Measurements from ENCODE around the gene SCAI.
"Not testable (repeated sequence)": the region's sequence is repeated elsewhere in the genome, so short reads cannot be mapped to it uniquely, and the experiment has no call there.

The SCAI gene

DNA sequence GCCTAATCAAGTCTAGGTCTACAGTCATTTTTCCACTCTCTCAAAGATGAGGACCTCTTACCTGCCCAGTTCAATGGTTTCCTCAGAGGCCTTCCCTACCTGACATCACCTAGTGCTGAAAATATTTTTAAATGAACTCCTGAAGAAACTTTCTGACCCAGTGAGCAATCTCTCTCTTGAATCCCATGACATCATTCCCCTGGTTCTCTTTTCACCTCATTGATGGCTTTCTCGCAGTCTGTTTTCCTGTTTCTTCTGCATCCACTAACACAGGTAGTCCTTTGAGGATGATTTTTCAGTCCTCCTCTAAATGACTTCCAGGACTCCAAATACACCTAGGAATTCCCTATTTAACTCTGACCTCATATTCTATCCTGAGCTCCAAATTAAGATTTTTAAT is 40.3 kb downstream of the SCAI start:
- DNase-seq = no peak

DNA sequence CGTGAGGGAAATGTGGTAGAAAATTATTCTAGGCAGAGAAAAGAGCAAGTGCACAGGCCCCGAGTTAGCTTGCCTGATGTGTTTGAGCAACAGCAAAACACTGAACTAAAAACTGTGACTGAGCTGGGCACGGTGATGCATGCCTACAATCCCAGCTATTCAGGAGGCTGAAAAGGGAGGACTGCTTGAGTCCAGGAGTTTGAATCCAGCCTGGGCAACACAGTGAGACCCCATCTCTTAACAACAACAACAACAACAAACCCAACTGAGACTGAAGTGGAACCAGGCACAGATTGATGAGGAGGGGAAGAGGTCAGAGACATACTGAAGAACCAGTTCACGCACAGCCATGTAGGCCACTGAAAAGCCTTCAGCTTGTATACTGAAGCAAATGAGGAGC is 42.5 kb downstream of the SCAI start:
- no peak for DNase-seq

DNA sequence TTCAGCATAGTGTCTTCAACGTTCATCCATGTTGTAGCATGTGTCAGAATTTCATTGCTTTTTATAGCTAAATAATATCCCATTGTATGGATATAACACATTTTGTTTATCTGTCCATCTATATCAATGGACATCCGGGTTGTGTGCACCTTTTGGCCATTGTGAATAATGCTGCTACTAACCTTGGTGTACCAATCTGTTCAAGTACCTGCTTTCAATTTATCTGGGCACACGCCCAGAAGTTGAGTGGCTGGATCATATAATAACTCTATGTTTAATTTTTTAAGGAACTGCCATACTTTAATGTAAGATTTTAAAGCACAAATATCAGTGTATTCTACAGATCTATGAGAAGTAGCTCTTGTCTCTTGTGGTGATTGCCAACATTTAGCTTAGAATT is 43.5 kb downstream of the SCAI start:
- no peak for DNase-seq

DNA sequence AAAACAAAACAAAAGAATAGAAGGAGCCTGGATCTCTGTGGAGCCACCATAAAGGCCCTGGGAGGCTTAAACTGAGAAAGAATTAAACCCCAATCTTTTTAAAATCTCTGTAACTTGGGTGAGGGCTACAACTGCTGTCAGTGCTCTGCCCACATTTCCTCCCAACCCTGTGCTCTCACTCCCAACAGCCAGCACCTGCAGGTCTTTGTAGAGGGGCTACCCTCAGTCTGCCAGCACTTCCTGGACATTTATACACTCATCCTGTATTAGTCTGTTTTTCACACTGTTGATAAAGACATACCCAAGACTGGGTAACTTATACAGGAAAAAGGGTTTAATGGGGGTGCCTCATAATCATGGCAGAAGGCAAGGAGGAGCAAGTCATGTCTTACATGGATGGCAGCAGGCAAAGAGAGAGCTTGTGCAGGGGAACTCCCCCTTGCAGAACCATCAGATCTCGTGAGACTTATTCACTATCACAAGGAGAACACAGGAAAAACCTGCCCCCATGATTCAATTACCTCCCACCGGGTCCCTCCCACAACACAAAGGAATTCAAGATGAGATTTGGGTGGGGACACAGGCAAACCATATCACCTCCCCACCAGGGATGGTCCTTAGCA is 47.4 kb downstream of the SCAI start:
- DNase-seq = no peak

DNA sequence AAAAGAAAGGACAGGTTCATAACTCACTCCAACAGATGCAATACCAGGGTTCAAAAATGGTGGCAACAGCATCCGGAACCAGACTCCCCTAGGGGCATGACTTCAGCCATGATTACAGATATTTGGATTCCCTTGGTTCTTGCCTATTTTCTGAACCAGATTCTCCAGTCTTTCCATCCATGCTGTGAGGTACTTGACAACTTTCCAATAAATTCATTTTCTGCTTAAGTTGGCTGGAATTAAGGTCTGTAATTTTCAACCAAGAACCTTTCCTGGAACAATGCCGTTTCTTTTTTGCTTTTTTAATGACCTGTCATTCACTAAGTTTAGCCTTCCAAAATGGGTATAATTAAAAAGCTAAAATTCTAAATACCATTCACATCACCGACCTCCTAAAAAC is 52.2 kb downstream of the SCAI start:
- DNase-seq = no peak

DNA sequence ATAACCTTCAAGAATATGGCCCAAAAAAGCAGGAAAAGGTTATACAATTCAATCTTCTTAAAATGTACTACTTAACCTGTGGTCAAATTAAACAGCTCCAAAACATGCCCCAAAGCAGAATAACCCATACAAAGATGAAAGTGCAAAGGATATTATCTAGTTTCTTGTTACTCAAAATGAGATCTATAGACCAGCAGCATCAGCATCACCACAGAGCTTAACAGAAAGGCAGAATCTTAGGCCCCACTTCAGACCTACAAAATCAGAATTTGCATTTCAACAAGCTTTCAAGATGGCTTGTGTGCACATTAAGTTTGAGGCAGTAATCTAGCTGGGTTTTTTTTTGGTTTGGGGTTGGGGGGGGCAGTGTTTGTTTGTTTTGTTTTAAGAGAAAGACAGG is 54.0 kb downstream of the SCAI start:
- DNase-seq = no peak

DNA sequence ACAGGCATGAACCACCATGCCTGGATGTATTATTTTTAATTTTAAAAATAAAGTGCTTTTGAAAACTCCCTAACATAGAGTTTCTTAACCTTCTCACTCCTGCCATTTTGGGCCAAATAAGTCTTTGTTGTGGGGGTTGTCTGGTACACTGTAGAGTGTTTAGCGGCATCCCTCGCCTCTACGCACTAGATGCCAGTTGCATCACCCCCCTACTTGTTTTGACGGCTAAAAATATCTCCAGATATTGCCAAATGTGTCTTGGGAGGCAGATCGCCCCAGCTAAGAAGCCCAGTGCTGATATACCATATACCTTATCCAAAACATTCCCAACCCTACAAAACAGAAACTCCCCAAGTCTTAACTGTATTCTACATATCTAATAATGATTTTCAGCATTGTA is 54.6 kb downstream of the SCAI start:
- no peak for DNase-seq

DNA sequence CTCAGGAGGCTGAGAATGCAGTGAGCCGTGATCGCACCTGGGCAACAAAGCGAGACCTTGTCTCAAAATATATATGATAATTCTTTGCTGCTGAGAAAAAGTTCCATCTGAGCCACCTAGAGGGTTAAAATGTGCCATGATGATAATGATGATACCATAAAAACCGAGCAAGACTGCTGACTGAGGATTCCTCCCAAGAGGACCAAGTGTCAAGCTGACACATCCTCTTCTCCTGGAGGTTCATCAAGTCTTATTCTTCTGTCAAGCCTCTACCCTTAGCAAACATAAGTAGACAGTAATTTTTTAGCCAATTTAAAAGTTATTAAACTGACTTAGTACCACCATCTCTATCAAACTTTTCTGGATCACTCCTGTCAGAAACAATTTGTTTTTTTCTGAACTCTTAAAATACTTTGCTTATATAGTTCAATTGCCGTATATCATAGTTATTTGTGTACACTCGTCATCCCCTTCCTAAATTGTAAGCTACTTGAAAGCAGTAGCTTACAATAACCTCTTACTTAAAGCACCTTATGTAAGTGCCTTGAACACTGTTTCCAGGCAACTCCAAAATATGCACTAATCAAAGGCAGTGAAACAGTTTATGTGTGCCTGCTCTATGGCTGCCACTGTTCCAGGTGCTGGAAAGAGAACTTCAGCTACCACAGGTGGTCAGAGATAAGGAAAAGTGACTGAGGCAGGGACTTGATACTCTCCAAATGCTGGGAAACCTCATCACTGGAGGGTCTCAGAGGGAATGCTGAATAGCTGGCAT is 57.4 kb downstream of the SCAI start:
- no peak for DNase-seq

DNA sequence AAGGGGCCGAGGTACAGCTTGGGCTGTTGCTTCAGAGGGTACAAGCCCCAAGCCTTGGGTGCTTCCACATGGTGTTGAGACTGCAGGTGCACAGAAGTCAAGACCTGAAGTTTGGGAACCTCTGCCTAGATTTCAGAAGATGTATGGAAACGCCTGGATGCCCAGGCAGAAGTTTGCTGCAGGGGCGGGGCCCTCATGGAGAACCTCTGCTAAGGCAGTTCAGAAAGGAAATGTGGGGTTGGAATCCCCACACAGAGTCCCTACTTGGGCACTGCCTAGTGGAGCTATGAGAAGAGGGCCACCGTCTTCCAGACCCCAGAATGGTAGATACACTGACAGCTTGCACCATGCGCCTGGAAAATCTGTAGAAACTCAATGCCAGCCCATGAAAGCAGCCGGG is 61.1 kb downstream of the SCAI start:
- DNase-seq = not testable (repeated sequence)

DNA sequence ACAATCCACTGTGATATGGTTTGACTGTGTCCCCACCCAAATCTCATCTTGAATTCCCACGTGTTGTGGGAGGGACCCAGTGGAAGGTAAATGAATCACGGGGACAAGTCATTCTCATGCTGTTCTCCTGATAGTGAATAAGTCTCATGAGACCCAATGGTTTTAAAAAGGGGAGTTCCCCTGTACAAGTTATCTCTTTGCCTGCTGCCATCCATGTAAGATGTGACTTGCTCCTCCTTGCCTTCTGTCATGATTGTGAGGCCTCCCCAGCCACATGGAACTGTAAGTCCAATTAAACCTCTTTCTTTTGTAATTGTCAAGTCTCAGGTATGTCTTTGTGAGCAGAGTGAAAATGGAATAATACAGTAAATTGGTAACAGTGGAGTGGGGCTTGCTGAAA is 62.5 kb downstream of the SCAI start:
- DNase-seq = not testable (repeated sequence)

DNA sequence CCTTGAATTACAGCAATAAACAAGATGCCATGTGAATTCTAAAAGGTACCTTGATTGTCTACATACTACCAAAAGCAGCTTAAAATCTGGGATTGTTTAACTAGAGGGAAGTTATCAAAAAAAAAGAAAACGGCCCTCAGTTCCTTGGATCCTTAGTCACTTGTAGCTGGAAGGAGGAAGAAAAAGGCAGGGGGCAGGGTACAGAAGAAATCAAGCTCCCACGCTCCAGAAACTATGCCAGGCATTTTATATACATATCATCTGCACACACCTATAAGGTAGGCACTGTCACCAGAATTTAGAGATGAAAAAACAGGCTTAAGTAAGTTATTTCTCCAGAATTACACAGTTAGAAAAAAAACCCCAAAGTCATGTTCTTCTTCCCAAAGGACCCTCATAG is 63.4 kb downstream of the SCAI start:
- DNase-seq = no peak

DNA sequence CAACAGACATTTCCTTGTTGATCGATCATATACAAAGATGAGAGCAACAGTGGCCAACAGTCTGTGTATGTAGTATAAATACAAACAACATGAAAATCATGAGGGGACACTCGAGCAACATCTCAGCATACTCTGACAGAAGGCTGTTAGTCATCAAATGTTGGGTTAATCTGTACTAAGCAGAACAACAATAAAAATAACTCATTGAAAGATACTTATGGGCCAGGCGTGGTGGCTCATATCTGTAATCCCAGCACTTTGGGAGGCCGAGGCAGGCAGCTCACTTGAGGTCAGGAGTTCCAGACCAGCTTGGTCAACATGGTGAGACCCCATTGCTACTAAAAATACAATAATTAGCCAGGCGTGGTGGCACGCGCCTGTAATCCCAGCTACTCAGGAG is 67.3 kb downstream of the SCAI start:
- DNase-seq = no peak

DNA sequence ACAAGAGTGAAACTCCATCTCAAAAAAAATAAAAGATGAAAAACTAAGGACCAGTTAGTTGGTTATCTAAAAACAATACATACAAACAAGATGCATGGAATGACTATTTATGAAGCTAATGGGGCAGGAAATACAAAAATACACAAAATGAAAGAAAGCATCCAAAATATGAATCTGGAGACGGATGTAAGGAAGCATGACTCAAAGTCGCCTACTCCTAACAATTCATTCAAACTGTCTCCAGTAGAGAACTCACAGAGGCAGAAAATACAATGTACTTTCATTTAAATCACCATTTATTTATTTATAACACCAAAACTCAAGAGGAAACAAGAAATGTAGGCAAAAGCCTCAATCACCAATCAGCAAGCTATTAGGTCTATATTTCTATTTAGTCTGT is 68.4 kb downstream of the SCAI start:
- peak; percentile 30 for DNase-seq

DNA sequence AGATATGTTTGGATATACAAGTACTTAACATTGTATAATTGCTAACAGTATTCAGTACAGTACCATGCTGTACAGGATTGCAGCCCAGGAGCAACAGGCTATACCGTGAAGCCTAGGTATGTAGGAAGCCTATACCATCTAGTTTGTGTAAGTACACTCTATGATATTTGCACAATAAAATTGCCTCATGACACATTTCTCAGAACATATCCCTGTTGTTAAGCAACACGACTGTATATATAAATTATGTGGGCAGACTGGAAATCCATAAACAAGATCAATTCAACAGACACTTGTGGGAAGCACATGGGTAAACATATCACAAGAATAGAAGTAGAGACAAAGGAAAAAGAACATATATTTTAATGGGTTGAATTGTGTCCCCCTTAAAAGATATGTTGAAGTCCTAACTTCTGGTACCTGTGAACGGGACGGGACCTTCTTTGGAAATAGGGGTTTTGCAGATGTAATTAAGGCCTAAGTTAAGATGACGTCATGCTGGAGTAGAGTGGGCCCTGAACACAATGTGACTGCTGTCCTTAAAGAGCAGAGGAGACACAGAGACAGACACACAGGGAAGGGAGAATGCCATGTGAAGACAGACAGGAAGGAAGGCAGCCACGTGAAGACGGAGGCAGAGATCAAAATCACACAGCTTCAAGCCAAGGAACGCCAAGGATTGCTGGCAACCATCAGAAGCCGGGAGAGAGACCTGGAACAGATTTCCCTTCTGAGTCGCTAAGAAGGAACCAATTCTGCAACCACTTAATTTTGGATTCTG is 76.3 kb downstream of the SCAI start:
- peak; percentile 20 for DNase-seq

DNA sequence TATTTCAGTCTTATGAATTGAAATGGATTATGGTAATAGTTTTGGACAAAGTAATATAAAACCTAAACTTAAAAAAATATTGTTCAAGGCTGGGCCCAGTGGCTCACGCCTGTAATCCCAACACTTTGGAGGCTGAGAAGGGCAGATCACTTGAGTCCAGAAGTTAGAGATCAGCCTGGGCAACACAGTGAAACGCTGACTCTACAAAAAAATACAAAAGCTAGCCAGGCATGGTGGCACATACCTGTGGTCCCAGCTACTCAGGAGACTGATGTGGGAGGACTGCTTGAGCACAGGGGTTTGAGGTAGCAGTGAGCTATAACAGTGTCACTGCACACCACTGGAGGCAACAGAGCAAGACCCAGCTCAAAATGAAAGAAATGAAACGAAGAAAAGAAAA is 81.9 kb downstream of the SCAI start:
- DNase-seq = no peak

DNA sequence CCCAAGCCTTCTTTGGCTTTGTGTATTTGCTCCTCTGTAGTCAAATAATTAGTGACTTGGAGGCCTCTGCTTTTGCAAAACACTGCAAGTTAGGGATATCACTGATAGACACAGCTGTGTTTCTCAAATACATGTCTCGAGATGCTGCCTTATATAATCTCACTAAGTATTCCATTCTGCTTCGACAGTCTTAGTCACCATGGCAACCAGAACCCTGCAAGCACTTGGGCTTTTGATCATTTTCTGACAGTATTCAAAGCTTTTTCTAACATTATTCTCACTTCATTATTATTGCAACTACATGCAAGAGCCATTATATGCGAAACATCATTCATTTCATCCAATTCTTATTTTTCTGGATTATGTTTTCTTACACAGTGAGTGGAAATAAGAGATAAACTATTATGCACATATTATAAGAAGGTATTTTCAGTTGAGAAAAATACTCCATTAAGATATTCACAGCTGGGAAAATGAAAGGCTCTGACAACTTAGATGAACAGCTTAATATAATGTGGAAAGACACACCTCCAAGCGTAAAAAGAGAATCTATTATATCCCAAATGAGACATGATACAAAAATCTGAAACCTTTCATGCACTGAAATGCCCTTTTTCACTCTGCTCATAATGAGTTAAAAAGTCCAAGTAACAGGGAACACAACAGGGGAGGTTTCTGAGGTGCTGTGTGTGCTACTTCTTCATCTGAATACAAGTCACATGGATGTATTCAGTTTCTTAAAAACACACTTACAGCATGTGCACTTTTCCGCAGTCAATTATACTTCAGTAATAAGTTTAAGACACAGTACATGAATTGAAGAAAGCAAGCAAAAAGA is 93.9 kb downstream of the SCAI start:
- no peak for DNase-seq

DNA sequence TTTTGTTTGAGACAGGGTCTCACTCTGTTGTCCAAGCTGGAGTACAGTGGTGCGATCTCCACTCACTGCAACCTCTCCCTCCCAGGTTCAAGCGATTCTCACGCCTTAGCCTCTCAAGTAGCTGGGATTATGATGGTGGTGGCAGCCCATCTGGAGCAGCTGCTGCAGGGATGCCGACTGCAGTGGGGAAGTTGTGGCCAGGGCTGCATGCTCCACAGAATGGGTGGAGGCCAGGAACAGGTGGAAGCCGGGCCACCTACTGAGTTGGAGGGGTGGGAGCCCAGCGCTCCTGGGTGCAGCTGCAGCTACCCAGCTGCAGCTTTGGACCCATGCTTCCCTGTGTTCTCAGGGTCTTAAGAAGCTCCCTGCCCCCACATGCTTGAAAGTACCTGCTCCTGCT is 99.7 kb downstream of the SCAI start:
- DNase-seq = no peak

DNA sequence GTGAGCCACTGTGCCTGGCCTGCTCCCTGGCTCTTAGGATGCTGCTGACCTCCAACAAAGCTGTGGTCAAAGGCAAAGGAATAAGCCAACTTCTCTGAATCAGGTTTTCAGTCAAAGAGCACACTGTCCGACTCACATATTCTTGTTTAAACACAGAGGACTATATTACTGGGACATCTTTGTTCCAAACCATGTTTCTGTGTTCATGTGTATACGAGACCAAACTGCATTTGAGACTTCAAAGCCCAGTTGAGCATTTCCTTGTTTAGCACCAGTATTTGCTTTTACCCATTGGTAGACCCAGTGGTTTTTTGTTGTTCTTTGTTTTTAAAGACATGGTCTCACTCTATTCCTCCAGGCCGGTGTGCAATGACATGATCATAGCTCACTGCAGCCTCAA is 100.2 kb downstream of the SCAI start:
- no peak for DNase-seq

DNA sequence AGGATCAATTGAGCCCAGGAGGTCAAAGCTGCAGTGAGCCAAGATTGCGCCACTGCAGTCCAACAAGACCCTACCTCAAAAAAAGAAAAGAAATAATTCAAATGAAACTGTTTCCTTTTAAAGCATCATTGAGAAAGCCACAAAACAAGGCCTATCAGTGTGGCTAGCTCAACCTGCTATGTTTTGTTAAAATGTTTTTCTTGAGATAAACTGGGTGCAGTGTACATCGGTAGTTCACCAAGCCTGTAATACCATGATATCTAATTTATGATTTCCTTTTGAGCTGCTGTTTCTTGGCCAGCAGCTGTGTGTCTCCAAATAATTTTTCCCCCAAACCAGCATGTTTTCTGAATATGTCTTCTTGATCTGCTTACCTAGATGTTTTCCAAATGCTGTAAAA is 105.2 kb downstream of the SCAI start:
- no peak for DNase-seq

DNA sequence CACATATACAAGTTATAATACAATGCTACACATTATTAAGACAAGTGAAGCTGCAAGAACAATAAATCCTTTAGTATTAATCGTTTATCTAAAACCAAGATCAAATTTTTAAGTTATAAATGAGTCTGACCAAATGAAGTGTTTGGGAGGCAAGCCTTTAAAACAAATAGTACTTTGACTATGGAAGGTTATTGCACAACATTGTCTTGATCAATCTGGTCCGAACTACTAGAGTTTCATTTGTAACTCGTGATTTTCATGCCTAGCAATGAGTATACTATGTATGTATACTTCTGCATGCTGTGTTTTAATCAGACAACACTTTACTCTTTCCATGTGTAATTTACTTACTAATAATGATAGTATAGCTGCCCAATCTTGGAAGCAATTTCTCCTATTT is 115.3 kb downstream of the SCAI start:
- no peak for DNase-seq

DNA sequence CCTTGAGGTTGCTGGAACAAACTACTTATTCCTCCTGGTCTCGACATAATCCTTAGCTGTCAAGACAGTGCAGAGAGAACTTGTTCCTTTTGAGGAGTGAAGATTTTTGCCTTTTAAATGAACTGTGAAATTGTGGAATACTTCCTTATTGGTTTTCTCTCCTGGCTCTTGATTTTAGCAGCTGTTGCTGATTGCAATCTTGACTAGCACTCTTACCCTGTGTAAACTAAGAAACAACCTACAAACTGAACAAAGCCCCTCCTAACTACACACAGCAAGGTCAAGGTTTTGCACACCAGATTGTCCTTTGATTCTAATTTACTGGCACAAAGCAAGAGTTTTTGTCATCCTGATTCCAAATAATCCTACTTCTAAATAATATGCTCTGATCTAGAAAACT is 118.4 kb downstream of the SCAI start:
- DNase-seq = no peak

DNA sequence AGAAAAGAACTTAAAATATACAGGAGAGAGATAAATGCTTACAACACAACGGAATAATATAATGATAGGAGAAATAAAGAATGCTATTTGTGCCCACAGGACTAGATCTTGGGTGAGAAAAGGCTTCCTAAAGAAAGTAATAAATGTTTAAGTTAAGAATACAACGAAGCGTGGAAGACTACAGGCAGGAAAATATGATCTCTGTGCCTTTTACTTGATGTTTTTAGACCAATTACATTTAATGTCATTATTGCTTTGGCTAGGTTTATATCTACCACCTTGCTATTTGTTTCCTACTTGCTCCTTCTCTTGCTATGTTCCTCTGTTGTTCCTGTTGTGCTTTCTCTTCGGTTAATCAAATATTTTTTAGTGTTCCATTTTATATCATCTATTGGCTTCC is 122.3 kb downstream of the SCAI start:
- DNase-seq = no peak

DNA sequence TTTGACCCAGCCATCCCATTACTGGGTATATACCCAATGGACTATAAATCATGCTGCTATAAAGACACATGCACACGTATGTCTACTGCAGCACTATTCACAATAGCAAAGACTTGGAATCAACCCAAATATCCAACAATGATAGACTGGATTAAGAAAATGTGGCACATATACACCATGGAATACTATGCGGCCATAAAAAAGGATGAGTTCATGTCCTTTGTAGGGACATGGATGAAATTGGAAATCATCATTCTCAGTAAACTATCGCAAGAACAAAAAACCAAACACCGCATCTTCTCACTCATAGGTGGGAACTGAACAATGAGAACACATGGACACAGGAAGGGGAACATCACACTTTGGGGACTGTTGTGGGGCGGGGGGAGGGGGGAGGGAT is 127.7 kb downstream of the SCAI start:
- DNase-seq = not testable (repeated sequence)

Data from EL (cell line).